BE2C (cell line): ENCODE results near the gene IRF9.
A peak's percentile ranks its signal among the peaks of the same experiment; 100 is the strongest.

Experiments used
- DNase-seq: peaks from one replicate; pipeline ENCODE4 v3.0.0-alpha.2; 2020
- H3K27me3 ChIP-seq: fragments of 250-450 bp; sonication (Bioruptor Pico); 2 replicates; pipeline ENCODE4 v1.5.1; 2020; ENCODE audit warnings: mild to moderate bottlenecking
- H3K36me3 ChIP-seq: fragments of 250-450 bp; sonication (Bioruptor Pico); 2 replicates; pipeline ENCODE4 v1.5.1; 2020; ENCODE audit warnings: mild to moderate bottlenecking
- H3K4me1 ChIP-seq: fragments of 250-450 bp; sonication (Bioruptor Pico); 2 replicates; pipeline ENCODE4 v1.5.1; 2020
- H3K4me3 ChIP-seq: 2 replicates; pipeline ENCODE4 v1.5.1; 2011; ENCODE audit warnings: low read depth, low read length
- H3K9me3 ChIP-seq: fragments of 250-450 bp; sonication (Bioruptor Pico); 2 replicates; pipeline ENCODE4 v1.5.1; 2020
- CTCF ChIP-seq: IDR thresholded peaks from 2 replicates; pipeline ENCODE4 v1.5.1; 2012; ENCODE audit warnings: mild to moderate bottlenecking, low read depth, low read length

Gene IRF9

GRCh38 chr14:24192933-24193332 lies 31.9 kb downstream of the IRF9 start:
- no peak for TF ChIP-seq CTCF
- H3K4me1 ChIP-seq: no peaks in the 10 kb centered on the region
- H3K27me3 ChIP-seq: no peaks in the 10 kb centered on the region
- peaks cover 14% of the 10 kb centered on the region for H3K36me3 ChIP-seq
- no peak for DNase-seq
- no peak overlapping the region for H3K4me3 ChIP-seq
- H3K9me3 ChIP-seq: no peaks in the 10 kb centered on the region

GRCh38 chr14:24194186-24194872 lies 33.3 kb downstream of the IRF9 start:
- Histone ChIP-seq H3K4me3 (peak overlapping the region; percentile 94), H3K4me1 (no peaks in the 10 kb centered on the region), H3K27me3 (no peaks in the 10 kb centered on the region), H3K9me3 (no peaks in the 10 kb centered on the region), H3K36me3 (peaks cover 14% of the 10 kb centered on the region)
- TF ChIP-seq CTCF: no peak
- DNase-seq: no peak

- H3K27me3 ChIP-seq: no peaks in the 10 kb centered on the region
- H3K36me3 ChIP-seq: peaks cover 14% of the 10 kb centered on the region
- H3K4me3 ChIP-seq: peak overlapping the region; percentile 94
- H3K9me3 ChIP-seq: no peaks in the 10 kb centered on the region
- DNase-seq: no peak
- no peaks in the 10 kb centered on the region for H3K4me1 ChIP-seq
- no peak for TF ChIP-seq CTCF
These were observed 33.8 kb downstream of the IRF9 start for GRCh38 chr14:24194873-24195185.

GRCh38 chr14:24195186-24196070 lies 34.4 kb downstream of the IRF9 start, which contains the start of gene TM9SF1:
Gene TM9SF1 (minus strand): TSS chr14:24195441. CDS start chr14:24195019, 422 bp downstream.
- Histone ChIP-seq H3K27me3 (no peaks in the 10 kb centered on the region), H3K4me3 (peak within 1 kb of the TSS; percentile 94), H3K4me1 (no peaks in the 10 kb centered on the region), H3K36me3 (peaks cover 14% of the 10 kb centered on the region), H3K9me3 (no peaks in the 10 kb centered on the region)
- no peak for TF ChIP-seq CTCF
- DNase-seq: peak; percentile 90

- H3K4me1 ChIP-seq: no peaks in the 10 kb centered on the region
- TF ChIP-seq CTCF: no peak
- DNase-seq: no peak
- no peaks in the 10 kb centered on the region for H3K9me3 ChIP-seq
- H3K36me3 ChIP-seq: peaks cover 19% of the 10 kb centered on the region
- H3K27me3 ChIP-seq: no peaks in the 10 kb centered on the region
- H3K4me3 ChIP-seq: peak overlapping the region; percentile 94
These were observed 35.3 kb downstream of the IRF9 start for GRCh38 chr14:24196071-24197055.
